SHP77 (cell line): Measurements from ENCODE around the gene GPLD1.
A peak's percentile ranks its signal among the peaks of the same experiment; 100 is the strongest.
"Not testable (repeated sequence)": the region's sequence is repeated elsewhere in the genome, so short reads cannot be mapped to it uniquely, and the experiment has no call there.

Source experiments
- DNase-seq, 2 experiments: peaks; one replicate each; lab custom pipeline; 2025; lab: John Stamatoyannopoulos, UW

GPLD1 gene

GRCh38 chr6:24453921-24454320 is 35.5 kb downstream of the GPLD1 start:
- no peak for DNase-seq

- DNase-seq = no peak
These were observed 37.6 kb downstream of the GPLD1 start for GRCh38 chr6:24451581-24452388.

- no peak for DNase-seq
These were observed 40.4 kb downstream of the GPLD1 start for GRCh38 chr6:24448828-24449525.

- no peak for DNase-seq
These were observed 41.0 kb downstream of the GPLD1 start for GRCh38 chr6:24448396-24448795.

GRCh38 chr6:24446670-24447069 is 42.7 kb downstream of the GPLD1 start:
- no peak for DNase-seq

- DNase-seq = no peak
These were observed 43.7 kb downstream of the GPLD1 start for GRCh38 chr6:24445704-24446103.

- DNase-seq = no peak
These were observed 44.8 kb downstream of the GPLD1 start for GRCh38 chr6:24444588-24444987.

GRCh38 chr6:24441599-24441904 is 47.8 kb downstream of the GPLD1 start:
- no peak for DNase-seq

GRCh38 chr6:24440897-24441598 is 48.3 kb downstream of the GPLD1 start:
- no peak for DNase-seq

GRCh38 chr6:24439858-24440539 is 49.4 kb downstream of the GPLD1 start:
- DNase-seq = no peak

- DNase-seq = no peak
These were observed 52.4 kb downstream of the GPLD1 start for GRCh38 chr6:24436979-24437378.

GRCh38 chr6:24432611-24433010 is 56.8 kb downstream of the GPLD1 start:
- DNase-seq = no peak

GRCh38 chr6:24431045-24431451 is 58.3 kb downstream of the GPLD1 start:
- DNase-seq = peak; percentile 32 to 34

- no peak for DNase-seq
These were observed 59.3 kb downstream of the GPLD1 start for GRCh38 chr6:24430086-24430485.

GRCh38 chr6:24429146-24429545 is 60.2 kb downstream of the GPLD1 start:
- no peak for DNase-seq

- DNase-seq = no peak
These were observed 60.8 kb downstream of the GPLD1 start for GRCh38 chr6:24428615-24429014.

- DNase-seq = no peak
These were observed 62.5 kb downstream of the GPLD1 start for GRCh38 chr6:24426729-24427446.

GRCh38 chr6:24425091-24425490 is 64.3 kb downstream of the GPLD1 start:
- no peak for DNase-seq

- no peak for DNase-seq
These were observed 69.9 kb downstream of the GPLD1 start for GRCh38 chr6:24419526-24419925.

GRCh38 chr6:24415753-24416152 is 73.6 kb downstream of the GPLD1 start:
- no peak for DNase-seq

GRCh38 chr6:24414531-24414930 is 74.8 kb downstream of the GPLD1 start:
- DNase-seq = not testable (repeated sequence)

GRCh38 chr6:24412294-24412693 is 77.1 kb downstream of the GPLD1 start:
- DNase-seq = no peak
